Activated CD8-positive, alpha-beta memory T cell treated with anti-CD3 and anti-CD28 coated beads for 1 hour (primary cell): ENCODE data around the gene ANKRD65.
A peak's percentile ranks its signal among the peaks of the same experiment; 100 is the strongest.
"Not testable (repeated sequence)": the region's sequence is repeated elsewhere in the genome, so short reads cannot be mapped to it uniquely, and the experiment has no call there.

Experiments used
- DNase-seq, 2 donors: peaks; one replicate each; pipeline ENCODE4 v3.0.0-alpha.2; 2020; ENCODE audit warnings: low read depth in 1 of 2; ENCODE audit errors: extremely low read depth in 1 of 2

ANKRD65 gene

GRCh38 chr1:1418464-1419362 is 2.4 kb downstream of the ANKRD65 start:
- no peak for DNase-seq

GRCh38 chr1:1417825-1418463 is 3.1 kb downstream of the ANKRD65 start:
- DNase-seq: not testable (repeated sequence)

GRCh38 chr1:1417396-1417795 is 3.7 kb downstream of the ANKRD65 start:
- DNase-seq: not testable (repeated sequence)

DNA sequence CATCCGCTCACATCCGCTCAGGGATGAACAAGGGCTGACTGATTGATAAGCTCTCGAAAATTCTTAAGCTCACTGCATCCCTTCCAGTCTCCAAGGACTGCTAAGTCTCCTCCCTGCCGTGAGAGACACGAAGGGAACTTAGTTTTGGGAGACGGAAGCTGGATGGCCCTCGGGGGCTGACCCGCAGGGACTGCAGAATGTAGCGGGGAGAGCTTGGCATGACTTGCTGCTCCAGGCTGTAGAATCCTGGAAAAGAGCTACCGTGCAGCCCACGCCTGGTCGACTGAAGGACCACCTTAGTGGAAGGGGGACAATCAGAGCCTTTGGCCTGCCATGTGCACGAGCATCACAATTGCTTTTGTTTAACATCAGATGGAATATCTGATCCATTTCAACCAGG is 5.3 kb downstream of the ANKRD65 start:
- no peak for DNase-seq

DNA sequence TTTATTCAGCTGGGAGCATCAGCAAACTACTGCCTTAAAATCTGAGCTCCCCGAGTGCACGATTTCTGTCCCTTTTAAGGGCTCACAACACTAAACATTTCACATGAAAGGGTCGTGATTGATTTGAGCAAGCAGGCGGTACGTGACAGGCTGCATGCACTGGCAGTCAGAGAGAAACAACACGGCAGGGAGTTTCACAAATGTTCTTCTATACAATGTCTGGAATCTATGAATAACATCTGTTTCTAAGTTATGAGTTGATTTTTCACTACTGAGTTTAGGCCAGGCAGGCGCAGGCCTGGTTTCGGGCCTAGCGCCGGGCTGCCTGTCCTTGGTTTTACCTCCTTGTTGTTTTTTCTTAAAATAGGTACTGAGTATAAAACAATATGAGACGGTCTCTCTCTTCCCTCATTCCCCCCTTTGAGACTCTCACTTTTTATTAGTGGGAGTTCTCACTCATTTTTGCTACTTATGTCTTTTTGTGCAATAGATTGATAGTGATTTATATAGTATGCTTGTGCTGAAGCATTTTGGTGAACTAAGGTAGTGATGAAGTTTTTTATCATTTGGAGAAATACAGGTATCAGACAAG is 8.7 kb downstream of the ANKRD65 start:
- not testable (repeated sequence) for DNase-seq

DNA sequence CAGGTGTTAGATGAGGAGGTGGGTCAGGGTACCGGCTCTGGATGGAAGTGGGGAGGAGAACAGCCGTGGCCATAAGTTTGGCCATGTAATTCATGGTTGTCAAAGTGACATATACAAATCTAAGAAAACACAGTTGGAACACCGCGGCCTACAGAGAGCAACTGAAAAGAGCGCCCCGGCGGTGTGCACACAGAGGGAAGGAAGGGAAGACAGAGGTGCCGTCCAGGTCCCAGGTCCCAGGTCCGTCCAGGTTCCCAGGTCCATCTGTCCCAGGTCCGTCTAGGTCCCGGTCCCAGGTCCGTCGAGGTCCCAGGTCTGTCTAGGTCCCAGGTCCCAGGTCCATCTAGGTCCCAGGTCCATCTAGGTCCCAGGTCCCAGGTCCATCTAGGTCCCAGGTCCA is 9.4 kb downstream of the ANKRD65 start:
- no peak for DNase-seq

DNA sequence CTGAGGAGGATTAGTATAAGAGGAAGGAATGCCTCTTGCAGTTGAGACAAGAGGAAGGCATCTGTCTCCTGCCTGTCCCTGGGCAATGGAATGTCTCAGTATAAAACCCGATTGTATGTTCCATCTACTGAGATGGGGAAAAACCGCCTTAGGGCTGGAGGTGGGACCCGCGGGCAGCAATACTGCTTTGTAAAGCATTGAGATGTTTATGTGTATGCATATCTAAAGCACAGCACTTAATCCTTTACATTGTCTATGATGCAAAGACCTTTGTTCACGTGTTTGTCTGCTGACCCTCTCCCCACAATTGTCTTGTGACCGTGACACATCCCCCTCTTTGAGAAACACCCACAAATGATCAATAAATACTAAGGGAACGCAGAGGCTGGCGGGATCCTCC is 10.8 kb downstream of the ANKRD65 start:
- not testable (repeated sequence) for DNase-seq

GRCh38 chr1:1407636-1408318 is 13.3 kb downstream of the ANKRD65 start:
- DNase-seq: no peak

DNA sequence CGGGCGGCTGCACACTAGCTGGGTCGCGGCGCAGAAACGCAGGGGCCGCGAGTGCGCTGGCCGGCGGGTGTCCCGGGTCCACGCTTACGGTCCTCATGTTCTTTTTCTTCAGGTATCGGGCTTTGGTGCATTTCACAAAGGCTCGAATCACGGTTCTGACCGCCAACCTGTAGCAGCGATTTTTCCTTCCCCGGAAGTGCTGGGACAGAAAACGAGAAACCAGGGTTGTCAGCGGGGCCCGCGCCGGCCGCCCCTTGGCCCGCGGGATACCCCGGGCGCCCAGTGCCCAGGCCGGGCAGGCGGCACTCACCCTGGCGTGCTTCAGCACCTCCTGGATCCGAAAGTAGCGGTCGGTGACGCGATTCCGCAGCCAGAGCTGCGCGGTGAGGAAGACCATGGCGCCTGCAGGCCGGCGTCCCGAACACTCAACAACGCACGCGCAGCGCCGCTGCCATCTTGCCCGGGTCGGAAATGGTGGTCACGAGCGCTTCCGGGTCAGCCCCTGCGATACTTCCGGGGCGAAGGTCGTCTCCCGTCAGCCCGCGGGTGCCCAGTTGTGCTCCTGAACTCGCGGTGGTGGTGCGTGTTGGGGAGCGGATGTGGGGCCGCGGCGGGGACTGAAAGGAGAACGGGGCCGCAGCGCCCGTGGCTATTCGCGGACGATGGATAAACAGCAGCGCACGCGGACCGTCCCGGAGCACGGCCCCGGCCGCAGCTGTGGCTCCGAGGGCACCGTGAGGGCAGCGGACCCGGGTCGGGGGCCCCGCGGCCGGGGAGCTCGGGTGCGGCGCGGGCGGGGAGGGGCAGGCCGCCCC is 14.0 kb downstream of the ANKRD65 start, which contains the start of gene MRPL20:
Gene MRPL20 (minus strand): TSS at position 473 of the 815 bp plus-strand sequence. CDS start 76 bp downstream, at position 397.
- peak; percentile 85 to 92 for DNase-seq

GRCh38 chr1:1406101-1406820 is 14.8 kb downstream of the ANKRD65 start:
- DNase-seq: no peak

DNA sequence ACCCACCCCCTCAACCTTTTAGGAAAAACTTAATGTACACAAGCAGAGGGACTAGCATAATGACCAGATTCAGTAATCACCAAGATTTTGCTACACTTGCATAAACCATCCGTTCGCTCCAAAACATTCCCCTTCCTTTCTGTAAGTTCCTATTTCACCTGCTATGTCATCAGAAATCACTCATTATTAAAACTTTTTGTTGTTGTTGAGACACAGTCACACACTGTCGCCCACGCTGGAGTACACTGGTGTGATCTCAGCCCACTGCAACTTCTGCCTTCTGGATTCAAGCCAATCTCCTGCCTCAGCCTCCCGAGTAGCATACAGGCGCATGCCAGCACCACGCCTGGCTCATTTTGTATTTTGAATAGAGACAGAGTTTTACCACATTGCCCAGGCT is 17.4 kb downstream of the ANKRD65 start:
- no peak for DNase-seq

DNA sequence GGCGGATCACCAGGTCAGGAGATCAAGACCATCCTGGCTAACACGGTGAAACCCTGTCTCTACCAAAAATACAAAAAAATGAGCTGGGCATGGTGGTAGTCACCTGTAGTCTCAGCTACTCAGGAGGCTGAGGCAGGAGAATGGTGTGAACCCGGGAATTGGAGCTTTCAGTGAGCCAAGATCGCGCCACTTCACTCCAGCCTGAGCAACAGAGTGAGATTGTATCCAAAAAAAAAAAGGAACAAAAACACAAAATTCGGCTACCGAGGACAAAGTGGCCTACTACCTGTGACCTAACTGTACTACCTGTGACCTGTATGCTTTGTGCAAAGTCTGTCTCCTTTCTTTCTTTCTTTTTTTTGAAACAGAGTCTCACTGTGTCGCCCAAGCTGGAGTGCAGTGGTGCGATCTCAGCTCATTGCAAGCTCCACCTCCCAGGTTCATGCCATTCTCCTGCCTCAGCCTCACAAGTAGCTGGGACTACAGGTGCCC is 18.1 kb downstream of the ANKRD65 start:
- not testable (repeated sequence) for DNase-seq

GRCh38 chr1:1402072-1402900 is 18.8 kb downstream of the ANKRD65 start:
- DNase-seq: no peak

GRCh38 chr1:1401457-1402010 is 19.5 kb downstream of the ANKRD65 start:
- DNase-seq: no peak

GRCh38 chr1:1400576-1401456 is 20.3 kb downstream of the ANKRD65 start:
- no peak for DNase-seq

GRCh38 chr1:1399872-1400575 is 21.1 kb downstream of the ANKRD65 start:
- no peak for DNase-seq
